Measurements from ENCODE around the gene PFN3. TPM values are rescaled to one million over a fixed set of nuclear protein-coding genes. Genes with fewer than 3 reads are reported as not detected.
"Not testable (repeated sequence)": the region's sequence is repeated elsewhere in the genome, so short reads cannot be mapped to it uniquely, and the experiment has no call there.

Gene PFN3
- total RNA-seq, 1 experiment from 2014 or later: not detected

DNA sequence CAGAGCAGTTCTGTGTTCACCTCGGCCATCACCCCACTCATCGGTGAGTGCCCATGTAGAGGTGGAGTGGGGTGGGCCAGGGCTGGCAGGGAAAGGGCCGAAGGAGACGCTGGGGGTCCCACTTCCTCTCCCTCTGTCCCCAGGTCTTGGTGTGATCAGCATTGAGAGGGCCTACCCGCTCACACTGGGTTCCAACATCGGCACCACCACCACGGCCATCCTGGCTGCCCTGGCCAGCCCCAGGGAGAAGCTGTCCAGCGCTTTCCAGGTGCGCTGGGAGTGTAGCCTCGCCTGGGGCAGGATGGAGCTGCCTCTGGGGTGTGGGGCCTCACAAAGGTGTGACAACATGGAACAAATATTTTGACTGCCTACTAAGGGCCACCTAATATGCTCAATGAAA is 3.7 kb downstream of the PFN3 start:
- no peak for DNase-seq (ENCODE audit: low spot score)

DNA sequence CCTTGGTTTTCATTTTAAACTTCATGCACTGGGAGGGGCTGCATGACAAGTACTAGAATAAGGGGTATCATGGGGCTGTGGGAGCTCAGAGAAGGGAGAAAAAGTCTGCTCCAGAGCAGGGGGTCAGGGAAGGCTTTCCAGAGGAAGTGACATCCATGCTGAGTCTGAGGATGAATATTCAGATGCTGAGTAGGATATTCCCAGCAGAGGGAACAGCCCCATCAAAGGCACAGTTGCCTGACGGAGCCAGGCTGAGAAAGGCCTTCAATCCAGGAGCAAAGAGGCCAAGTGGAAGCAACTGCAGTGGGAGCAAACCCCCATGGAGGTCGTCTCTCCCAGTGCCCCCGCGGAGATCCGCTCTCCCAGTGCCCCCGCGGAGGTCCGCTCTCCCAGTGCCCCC is 4.4 kb downstream of the PFN3 start:
- no peak for DNase-seq (ENCODE audit: low spot score)

DNA sequence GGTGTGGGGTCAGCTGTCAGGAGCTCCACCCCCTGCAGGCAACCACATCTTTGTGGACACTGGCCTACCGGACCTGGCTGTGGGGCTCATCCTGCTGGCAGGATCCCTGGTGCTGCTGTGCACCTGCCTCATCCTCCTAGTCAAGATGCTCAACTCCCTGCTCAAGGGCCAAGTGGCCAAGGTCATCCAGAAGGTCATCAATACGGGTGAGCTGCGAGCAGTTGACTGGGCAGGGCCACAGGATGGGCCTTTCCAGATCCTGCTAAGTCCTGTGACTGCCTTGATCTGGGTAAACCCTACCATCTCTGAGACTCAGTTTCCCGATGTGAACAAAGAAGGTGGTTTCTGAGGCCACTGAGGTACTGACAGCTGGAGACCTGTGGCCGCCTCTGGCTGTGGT is 6.5 kb downstream of the PFN3 start:
- no peak for DNase-seq (ENCODE audit: low spot score)

DNA sequence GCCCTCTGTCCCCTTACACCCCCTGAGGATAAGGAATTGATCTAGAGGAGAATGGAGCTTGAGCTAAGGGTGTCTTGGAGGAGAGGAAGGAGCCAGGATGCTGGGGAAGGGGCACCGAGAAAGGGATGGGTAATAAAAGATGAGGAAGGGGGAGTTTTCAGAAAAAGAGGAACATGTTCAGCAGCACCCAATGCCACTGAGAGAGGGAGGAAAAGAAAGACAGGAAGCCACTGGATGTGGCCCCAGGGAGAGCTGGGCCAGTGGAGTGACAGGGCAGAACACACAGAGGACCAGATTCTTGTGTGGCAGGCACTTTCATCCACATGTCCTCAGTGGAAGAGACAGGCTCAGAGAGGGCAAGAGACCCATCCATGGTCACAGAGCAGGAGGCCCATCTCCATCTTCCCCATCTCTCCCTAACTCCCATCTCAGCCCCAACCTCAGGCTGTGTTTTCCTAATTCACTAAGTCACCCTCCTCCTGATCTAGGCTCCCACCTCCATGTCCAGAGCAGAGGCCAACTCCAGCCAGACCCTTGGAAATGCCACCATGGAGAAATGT is 7.2 kb downstream of the PFN3 start:
- no peak for DNase-seq (ENCODE audit: low spot score)

DNA sequence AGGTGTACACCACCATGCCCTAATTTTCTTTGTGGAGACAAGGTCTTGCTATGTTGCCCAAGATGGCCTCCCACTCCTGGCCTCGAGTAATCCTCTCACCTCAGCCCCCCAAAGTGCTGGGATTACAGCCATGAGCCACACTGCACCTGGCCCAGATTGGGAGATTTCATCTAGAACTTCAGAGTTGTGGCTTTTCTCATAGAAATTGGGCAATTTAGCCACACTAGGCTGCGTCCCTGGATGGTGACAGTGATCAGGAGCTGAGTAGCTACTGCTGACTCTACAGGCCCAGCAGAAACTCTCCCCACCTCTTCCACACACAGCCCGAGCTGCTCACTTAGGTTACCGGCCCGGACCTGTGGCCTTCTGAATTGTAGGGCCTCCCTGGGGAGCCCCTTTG is 7.7 kb downstream of the PFN3 start:
- no peak for DNase-seq (ENCODE audit: low spot score)

DNA sequence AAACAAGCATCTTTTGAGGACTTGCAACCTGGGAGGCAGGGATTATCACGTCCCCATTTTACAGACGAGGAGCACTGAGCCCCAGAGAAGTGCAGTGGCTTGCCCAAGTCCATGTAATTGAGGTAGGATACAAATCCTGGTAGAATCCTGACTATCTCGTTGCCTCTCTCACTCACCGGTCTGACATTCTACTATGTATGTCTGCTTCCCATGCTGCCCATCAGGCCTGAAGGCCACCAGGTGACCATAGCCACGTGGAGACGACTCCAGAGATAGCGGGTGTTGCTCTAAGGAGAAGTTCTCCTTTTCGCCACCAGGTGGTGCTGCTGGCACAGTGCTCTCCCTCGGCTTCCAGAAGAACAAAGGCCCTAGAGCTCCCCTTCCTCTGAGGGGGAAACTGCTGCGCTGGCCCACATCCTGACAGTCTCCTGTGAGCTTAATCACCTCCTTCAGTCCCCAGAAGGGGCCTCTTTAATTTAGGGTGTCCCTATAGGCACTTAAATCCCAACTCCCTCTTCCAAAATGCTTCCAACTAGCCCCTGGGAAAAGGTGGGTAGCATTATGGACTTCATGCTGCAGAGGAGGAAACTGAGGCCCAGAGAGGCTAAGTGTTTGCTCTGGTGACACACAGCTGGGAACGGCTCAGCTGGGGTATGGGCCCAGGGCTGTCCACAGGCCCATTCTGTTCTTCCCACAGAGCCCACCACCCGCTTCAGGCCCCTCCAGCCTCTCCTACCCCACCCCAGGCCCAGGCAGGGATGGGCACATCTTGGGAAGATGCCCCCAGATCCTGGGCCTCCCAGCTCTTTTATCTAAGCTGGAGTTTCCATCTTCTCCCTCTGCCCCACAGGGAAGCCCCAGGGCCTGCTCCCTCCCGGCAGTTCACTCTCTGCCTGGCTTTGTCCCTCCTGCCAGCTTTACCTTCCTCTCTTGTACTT is 9.8 kb downstream of the PFN3 start:
- peak; percentile 95 for DNase-seq (ENCODE audit: low spot score)

DNA sequence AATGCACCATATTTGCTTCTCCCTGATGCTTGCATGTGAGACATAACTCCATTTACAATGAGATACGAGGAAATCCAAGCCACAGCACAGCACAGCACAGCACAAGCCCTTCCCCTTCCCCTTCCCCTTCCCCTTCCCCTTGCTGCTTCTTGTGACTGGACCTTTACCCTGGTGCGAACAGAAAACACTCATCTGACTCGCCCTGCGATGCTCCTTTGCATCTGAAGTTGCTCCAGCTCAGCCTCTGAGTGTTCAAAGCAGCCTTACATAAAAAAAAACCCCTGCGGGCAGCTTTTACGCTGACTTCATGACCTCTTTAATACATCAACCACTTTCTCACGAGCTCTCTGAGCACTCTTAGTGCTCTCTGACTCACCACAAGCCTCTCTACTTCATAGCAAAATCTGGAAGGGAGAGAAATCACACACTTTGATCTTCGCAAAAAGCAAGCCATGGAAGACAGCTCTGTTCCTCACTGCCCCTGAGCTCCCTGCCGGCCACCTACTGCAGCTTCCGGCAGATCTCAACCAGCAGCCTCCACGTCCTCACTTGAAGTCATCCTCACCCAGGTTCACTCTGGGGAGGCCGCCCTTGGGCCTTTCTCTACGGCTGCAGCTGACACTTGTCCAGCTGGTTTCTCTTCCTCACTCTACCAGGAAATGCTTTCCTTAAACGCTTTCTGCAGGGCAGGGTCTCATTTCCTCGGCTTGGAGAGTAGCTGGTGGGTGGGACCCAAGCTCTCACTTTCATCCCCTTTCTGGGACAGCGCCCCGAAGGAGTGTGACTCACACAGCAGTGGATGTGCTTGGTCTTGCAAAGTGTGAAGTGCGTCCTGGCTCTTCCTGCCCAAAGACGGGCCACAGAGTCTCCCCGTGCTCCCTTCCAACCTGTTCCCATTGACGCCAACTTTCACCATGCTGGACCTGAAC is 11.0 kb downstream of the PFN3 start:
- peak; percentile 64 for DNase-seq (ENCODE audit: low spot score)

DNA sequence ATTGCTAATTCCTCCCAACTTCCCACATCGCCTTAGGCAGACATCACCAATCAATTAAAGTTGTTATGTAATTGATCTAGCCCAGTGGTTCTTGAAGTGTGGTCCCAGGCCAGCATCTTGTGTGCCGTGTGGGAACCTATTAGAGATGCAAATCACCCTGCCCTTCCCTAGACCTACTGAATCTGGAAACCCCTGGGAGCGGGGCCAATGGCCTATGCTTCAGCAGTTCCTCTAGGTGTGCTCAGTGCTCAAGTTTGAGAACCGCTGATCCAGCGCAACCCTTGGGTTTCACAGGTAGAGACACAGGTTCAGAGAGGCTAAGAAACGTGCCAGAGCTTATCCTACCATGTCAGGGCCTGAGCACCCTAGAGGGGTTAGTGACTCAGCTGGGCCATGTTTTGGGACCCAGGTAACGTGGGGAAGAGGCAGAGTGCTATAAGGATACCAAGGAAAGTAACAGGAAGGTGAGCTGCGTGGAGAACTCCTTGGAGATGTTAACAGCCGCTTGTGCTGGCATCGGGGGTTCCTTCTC is 11.9 kb downstream of the PFN3 start:
- DNase-seq (ENCODE audit: low spot score): no peak

DNA sequence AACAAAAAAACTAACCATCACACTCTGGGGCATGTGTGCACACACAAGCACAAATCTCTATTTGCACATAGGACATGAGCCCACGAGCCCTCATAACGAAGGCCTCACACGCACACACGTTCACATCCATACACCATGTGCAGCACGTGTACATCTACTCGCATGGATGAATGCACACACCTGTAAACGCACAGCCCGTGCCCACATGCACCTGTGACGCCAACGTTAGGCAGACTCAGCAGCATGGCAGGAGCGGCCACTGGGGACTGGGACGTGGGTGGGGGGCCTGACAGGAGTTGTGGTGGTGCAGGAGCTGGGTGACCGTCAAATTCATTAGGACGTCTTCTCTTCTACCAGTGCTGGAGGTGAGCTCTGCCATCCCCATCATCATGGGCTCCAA is 13.1 kb downstream of the PFN3 start:
- DNase-seq (ENCODE audit: low spot score): no peak

DNA sequence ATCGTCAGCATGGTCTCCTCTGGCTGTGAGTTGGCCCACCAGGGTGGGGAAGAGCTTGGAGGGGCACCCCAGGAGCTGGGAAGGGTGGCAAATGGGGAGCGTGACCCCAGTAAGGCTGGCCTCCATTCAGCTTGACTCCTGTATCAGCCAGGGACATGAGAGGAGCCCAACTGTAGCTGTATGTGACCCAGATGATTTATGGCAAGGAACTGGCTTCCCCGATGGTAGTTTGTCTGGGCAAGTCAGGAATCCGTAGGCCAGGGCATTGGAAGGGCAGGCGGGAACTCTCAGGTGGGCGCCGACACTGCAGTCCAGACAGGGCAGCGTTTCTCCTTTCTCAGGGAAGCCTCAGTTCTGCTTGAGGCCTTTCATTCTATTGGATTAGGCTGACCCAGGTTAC is 13.9 kb downstream of the PFN3 start:
- DNase-seq (ENCODE audit: low spot score): no peak

DNA sequence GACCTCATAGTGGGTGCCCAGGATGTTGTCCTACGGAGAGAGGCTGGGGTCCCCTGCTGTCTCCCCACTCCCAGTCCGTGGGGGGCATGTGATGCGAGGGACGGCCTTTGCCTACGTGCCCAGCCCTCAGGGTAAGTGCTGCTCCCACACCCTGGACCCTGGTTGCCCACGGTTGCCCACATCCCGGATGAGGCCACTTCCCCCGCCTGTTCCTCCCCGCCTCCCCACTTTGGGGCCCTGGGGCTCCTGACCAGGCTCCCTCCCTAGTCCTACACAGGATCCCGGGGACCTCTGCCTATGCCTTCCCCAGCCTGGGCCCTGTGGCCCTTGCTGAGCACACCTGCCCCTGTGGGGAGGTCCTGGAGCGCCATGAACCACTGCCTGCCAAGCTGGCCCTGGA is 14.7 kb downstream of the PFN3 start:
- no peak for DNase-seq (ENCODE audit: low spot score)

DNA sequence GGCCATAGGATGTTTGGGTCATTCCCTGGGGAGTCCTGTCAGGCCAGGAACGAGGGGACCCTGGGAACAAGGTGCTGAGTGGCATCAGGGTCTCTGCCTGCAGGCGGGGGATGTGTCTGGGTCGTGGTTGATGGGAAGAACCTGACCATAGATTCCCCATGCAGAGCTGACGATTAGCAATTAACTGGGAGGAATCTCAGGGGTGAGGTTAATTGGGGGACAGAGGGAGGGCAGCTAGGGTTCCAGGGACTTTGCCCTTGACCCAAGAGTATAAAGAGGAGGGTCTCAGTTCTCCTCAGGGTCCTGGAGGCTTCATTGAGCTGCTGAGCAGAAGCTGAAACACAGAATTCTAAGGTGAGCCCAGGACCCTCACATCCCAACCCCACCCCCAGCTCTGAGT is 16.3 kb downstream of the PFN3 start, which contains the start of gene SLC34A1:
Gene SLC34A1, plus strand, starts transcription at position 301 of the 400 bp plus-strand sequence. CDS start 1,308 bp downstream, outside the sequence.
- no peak for DNase-seq (ENCODE audit: low spot score)

DNA sequence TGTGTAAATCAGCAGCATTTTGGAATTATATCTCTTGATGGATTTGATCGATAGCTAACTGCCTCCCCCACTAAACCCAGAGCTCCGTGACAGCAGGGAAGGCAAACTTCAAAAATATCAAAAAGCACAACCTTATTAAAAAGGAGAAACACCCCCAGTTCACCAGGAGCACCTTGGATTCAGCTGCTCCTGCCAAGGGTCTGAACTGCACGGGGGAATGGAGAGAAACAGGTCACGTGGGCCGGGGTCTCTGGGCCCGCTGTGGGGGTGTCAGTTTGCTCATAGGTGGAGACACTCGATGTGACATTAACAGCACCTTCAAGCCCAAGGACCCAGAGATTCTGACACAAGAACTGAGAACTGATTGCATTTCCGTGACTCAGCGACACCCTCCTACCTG is 17.3 kb downstream of the PFN3 start:
- no peak for DNase-seq (ENCODE audit: low spot score)

DNA sequence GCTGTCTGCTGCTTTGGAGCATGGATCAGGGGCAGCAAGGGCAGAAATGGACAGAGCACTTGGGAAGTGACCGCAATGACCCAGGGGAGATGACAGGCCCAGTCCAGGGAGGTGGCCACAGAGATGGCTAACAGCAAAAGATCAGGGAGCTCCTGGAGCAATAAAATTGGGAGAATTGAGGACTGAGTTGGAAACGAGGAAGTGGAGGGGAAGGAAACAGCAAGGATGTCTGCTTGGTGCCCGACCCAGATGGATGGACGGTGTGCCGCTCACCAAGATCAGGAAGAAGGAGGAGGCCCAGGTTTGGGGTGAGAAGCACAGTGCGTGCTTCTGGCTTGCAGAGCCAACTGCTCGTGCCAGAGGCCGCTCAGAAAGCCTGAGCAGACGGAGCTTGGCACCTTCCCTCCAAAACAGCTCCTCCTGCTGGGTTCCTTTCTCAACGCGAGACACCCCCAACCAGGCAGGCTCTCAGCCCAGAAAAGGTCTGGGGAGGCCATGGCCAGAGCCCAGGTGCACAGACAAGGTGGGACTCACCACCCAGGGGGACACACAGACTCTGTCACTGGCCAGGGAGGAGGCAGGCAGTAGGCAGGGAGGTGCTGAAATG is 17.9 kb downstream of the PFN3 start:
- DNase-seq (ENCODE audit: low spot score): peak; percentile 57

DNA sequence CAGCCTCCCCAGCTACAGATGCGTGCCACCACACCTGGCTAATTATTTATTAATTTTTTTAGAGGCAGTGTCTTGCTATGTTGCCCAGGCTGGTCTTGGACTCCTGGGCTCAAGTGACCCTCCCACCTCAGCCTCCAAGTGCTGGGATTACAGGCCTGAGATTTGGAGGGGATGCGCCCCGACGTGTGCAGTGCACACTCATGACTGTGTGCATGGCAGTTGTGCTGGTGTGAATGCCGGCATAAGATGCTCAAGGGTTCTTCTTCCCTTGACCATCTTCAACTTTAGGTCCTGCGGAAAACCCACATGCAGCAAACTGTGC is 19.7 kb downstream of the PFN3 start:
- DNase-seq (ENCODE audit: low spot score): no peak

DNA sequence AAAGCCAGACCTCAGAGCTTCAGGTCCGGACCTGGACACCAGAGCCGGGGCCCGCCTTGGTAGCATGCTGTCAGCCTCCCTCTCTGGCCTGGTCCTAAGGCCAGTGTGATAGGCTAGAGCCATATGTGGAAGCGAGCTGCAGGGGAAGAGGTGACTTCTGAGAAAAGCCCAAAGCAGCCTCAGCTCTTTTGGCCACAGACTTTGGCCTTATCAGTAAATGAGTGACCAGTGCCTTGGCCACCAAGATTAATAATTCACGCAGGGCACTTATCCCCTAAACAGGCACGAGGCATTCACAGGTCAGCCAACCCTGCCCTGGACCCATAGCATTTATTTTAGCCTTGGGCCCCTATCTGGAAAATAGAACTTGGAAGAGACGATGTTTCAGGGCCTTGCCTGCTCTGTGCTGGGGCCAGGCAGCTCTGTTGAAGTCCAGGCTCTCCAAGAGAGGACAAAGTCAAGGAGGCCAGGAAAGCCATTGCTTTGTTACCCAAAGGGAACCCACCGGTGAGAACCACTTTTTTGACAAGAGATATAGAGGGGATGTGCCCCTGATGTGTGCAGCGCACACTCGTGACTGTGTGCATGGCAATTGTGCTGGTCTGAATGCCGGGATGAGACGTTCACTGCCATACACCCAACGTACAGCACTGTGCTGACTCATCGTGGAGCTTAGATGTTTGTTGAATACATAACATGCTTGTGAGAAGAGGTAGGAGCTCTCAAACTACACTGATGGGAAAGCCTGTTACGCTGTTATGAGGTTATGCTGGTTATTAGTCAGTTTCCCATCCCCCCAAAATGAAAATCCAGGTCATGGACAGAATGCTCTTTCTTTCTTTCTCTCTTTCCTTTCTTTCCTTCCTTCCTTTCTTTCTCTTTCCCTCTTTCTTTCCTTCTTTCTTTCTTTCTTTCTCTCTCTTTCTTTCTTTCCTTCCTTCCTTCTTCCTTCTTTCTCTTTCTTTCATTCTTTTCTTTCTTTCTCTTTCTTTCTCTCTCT is 21.3 kb downstream of the PFN3 start:
- peak; percentile 74 for DNase-seq (ENCODE audit: low spot score)

DNA sequence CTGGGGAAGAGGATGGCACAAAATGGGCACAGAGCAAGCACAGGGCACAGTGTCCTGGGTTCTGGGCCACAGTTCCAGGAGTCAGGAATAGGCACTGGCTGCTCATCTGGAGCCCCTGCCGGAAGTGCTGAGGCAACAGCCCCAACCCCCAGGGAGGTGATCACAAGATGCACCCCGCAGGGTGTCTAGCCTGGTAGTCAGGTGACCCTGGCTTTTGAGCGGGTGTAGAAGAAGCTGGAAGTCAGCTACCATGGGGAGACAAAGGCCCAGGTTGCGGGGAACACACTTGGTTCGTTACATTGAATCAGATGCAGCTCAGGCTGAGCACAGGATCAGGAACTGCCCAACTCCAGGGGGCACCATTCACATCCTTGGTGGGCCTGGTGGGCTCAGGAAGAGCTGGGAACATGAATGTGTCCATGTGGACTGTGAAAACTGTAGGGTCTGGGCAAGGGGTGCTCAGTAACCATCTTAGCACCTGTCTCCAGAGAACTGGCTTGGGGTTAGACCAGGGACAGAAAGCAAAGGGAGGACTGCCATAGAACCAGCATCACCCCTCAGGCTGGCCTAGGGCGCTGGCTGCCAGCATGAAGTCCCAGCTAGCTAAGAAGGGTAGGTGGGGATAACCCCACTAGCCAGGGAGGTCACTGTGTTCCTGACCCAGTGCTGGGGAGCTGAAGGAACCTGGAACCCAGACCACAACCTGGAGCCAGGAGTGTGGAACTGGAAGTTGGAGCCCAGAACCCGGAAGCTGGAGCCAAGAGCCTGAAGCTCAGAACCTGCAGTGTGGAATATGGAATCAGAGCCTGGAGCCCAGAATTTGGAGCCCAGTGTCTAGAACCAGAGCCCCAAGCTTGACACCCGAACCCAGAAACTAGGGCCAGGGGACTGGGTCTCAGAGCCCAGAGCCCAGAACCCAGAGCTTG is 22.3 kb downstream of the PFN3 start:
- no peak for DNase-seq (ENCODE audit: low spot score)

DNA sequence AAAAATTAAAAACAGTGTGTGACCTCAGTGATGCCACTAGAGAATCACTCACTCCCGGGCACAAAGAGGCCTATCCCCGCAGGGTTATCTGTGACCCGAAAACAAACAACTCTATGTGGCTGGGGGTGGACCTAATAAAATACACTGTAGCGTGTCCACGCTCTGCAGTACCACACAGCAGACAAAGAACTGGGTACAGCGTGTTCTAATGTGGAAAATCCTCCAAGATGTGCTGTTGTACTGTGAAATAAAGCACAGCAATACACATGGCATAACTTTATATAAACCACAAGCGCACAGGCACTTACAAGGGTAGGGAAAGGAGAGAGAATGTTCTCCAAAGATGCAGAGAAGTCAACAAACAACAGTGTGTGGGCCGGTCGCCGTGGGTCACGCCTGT is 24.4 kb downstream of the PFN3 start:
- DNase-seq (ENCODE audit: low spot score): no peak

DNA sequence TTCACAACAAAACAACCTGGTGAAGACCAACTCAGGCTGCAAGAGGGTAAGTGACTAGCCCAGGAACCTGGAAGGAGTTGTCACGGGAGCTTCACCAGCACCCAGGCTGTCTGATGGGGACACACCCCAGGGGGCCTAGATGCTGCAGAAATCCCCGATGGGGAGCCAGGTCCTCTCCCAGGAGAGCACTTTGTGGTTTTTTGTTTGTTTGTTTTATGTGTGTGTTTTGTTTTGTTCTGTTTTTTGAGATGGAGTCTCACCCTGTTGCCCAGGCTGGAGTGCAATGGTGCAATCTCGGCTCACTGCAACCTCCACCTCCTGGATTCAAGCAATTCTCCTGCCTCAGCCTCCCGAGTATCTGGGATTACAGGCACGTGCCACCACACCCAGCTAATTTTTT is 24.9 kb downstream of the PFN3 start:
- DNase-seq (ENCODE audit: low spot score): not testable (repeated sequence)
